GM19468 (cell line): ENCODE measurements around the gene AMDHD2.

Experiments used
- ATAC-seq: cut with Tn5 transposase; IDR thresholded peaks from one replicate; pipeline ENCODE4 v1.9.1; 2021; ENCODE audit warnings: mild to moderate bottlenecking, moderate library complexity, moderate number of reproducible peaks; ENCODE audit not compliant: unreplicated experiment; ENCODE audit errors: extremely low read depth

Gene AMDHD2

DNA sequence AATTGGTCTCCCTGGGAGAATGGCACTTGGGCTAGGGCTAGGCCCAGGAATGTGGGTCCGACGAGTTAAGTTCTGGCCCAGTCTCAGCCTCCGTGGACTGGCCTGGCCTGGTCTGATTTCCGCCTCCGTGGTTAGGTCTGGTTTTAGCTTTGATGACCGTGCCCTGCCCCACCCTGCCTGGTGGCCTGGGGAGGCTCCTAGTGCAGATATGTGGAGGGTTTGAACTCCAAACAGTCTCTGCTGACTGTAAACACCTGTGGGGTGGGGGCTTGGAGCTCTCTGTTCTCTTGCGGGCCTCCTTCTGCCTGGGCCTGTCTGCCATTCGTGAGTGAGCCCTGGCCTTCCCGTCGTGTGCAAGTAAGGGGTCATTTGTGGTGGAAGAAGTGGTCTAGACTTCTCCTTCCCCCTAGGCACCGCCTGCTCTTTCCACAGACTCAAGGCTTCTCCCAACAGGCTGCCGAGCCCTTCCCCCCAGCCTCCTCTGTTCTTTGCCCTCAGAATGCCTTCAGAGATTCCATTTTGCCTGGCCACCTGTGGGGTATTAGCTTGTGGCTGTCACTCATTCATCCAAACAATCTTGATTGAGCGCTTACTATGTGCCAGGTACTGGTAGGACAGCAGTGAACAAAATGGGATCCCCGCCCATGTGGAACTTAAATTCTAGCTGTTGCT is 4.9 kb upstream of the AMDHD2 start:
- no peak for ATAC-seq

DNA sequence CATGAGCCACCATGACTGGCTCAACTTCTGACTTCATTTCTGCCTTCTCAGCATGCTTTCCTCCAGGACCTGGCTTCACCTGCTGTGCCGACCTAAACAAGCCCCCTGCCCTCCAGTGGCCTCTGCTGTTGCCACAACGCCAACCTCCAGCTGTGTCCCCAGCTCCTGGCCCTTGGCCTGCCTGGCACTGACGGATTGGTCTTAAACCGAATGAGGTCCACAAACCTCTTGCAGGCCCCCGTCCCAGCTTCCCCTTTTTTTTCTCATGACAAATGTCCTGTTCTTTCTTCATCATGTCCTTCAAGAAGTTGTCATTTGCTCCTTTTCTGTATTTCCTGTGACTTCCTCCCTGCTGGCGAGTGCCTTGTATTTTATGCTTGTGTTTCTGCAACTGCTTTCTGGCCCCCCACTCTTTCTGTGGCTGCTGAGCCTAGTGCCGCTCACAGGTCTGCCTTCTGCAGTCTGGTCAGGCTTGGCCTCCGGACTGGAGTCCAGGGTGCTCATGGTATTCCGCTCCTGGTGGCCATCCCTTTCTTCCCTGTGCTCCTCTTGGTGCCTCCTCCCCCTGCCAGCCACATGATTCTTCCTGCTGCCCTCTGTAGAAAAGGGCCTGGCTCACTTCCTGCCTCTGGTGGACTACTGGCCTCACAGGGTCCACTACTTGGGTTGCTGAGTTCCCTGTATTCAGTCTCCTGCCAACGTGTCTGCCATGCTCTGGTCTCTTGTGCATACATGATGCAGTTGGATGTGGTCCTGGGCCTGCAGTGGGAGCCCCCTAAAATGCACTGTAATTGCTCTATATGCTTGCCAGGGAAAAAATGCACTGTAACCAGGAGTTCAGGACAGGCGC is 3.6 kb upstream of the AMDHD2 start:
- ATAC-seq: no peak

DNA sequence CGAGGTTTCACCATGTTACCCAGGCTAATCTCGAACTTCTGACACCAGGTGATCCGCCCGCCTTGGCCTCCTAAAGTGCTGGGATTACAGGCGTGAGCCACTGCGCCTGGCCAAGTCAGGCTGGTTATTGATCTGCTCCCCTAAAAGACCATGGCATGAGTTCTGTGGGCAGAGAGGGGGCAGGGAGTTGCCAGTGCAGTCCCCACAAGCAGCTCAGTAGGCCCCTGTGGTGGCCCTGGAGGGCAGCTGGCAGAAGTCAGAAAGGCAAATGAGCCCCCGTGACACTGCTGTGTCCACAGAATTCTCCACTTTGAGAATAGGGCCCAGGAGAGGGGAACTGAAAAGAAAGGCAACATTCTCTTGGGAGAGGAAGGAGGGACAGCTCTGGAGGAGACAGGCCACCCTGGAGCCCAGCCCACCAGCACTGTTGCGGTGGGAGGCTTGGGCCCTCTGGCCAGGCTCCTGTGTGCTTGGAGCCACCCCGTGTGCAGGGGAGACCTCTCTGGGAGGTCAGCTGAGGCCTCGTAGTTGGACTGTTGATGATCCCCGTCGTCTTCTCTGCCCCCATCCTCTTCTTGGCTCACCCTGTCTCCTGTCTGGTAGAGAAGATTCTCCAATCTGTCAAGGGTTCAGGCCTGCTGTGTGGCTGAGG is 2.1 kb upstream of the AMDHD2 start:
- ATAC-seq: no peak

DNA sequence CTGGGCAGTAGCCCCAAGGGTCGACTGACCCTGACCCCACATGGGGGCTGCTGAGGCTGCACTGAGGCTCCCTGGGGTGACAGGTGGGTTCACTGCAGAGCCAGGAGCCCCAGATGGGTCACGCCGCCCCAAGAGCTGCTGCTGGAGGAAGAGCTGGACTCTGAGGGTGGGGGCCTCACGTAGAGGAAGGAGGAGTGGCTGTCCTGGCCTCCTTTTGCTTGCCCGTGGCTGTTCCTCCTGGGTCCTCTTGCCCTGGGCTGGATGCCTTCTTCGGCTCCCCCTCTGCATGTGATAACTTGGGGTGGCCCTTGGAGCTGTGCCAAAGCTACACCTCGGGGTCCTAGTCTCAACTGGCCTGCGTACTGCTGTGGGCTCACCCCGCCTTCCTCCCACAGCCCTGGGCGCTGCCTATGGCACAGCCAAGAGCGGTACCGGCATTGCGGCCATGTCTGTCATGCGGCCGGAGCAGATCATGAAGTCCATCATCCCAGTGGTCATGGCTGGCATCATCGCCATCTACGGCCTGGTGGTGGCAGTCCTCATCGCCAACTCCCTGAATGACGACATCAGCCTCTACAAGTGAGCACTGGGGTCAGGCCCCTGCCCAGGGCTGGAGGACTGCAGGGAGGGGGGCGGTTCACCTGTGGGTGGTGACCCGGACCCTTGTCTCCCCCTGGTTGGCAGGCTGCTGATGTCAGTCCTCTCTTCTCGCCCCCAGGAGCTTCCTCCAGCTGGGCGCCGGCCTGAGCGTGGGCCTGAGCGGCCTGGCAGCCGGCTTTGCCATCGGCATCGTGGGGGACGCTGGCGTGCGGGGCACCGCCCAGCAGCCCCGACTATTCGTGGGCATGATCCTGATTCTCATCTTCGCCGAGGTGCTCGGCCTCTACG is 1.1 kb upstream of the AMDHD2 start:
- no peak for ATAC-seq

GRCh38 chr16:2519711-2520080 is 475 bp upstream of the AMDHD2 start:
- ATAC-seq: no peak

DNA sequence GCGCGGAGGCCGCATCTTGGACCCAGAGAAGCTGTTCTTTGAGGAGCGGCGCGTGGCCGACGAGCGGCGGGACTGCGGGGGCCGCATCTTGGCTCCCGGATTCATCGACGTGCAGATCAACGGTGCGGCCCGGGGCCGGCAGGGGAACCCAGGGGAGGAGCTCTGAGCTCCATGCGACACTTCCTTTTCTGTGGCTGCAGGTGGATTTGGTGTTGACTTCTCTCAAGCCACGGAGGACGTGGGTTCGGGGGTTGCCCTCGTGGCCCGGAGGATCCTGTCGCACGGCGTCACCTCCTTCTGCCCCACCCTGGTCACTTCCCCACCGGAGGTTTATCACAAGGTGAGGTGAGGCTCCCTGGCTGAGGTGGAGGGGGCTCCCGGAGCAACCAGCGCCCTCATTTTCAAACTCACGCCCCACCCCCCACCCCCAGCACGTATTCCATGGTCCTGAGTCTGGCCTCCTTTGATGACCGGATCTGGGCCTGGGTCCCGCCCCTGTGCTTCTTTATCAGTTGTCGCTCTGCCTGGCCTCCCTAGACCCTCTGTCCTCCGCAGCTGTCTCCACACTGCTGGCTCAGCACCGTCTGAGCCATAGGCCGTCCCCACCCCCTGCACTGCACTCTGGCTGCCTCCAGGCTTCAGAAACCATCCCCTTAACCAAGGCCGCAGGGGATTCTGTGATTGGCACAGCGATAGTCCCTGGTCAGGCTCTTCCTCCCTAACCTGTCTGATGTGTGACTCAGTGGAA is 787 bp downstream of the AMDHD2 start:
- peak; percentile 36 for ATAC-seq

DNA sequence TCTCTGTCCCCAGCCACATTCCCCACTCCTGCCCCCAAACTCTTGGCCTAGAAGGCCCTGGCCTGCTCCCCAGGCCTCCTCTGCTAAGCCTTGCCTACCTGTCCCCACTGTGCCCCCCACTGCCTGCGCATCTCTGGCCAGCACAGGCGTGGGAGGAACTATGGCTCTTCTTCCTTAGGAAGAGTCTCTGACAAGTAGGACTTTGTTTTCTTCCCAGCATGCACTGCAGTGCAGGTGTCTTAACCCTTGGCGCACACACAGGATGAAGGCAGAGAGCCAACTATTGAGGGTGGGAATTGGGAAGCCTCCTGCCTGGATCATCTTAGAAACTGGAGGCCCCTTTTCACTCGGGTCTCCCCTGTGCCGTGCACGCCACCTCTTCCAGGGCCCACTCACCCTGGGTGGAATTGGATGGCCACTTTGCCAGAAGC is 3.6 kb downstream of the AMDHD2 start:
- ATAC-seq: no peak

- ATAC-seq: no peak
Observed at GRCh38 chr16:2524339-2524938, 4.3 kb downstream of the AMDHD2 start.

GRCh38 chr16:2526135-2526534 is 6.0 kb downstream of the AMDHD2 start:
- no peak for ATAC-seq

DNA sequence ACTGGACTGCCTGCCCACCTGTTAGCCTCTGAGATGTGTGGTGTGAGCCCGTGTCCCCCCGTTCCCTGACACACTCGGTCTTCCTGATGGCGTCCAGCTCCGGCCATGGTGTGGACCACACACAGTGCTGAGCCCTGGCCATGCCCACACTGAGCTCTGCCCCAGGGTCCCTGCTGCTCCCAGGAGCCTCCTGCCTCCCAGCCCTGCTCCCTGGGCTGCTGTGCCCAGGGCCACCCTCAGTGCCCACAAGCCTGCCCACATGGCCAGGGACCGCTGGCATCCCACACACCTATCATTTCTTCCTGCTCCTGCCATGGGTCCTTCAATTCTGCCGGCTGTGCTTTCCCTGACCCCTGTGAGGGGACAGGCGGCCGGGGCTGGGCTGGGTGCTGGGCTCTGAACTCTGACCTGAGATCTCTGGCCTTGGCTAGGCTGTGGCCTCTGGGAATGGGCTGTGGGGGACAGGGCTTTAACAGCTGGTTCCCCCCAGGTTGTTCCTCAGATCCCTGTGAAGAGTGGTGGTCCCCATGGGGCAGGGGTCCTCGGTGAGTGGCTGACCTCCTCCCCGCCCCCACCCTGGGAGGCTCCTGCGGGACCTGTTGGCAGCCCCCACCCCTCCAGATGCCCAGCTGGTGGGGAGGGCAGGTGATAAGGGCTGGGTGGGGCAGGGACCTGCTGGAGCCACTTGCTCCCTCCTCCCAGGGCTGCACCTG is 7.1 kb downstream of the AMDHD2 start:
- no peak for ATAC-seq

GRCh38 chr16:2527784-2528100 is 7.6 kb downstream of the AMDHD2 start:
- no peak for ATAC-seq

GRCh38 chr16:2528161-2529060 is 8.2 kb downstream of the AMDHD2 start:
- no peak for ATAC-seq

DNA sequence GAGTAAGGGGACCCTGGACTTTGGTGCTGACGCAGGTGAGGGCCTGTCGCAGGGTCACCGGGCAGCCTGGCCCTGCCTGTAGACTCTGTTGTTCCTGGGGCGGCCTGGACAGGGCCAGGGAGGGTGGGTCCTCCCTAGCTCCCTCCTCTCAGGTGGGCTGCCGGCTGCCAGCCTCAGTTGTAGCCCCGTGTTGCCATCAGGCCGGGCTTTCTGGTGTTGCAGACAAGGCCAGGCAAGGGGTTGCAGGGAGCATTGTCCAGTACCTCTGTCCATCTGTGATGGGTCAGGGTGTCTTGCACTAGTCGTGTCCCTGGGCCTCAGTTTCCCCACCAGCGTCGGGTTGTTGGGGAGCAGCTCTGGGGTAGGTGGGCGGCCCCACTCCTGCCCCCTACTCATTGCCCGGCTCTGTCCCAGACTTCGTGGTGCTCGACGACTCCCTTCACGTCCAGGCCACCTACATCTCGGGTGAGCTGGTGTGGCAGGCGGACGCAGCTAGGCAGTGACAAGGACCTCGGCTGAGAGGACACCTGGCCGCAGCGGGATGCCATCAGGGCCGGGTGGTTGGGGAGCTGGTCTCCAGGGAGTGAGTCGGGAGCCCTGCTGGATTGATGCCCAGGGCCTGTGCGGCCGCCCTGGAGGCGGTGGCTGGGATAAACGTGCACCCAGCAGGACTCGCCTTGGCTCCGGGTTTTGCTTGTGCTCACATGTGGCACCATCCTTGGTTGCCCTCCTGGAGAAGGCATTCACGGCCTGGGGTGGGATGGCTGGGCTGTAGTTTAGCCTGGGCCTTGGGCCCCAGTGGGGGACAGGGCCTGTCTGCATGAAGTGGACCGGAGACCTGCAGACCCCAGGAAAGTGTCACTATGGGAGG is 9.1 kb downstream of the AMDHD2 start:
- no peak for ATAC-seq

- no peak for ATAC-seq
Observed at GRCh38 chr16:2529961-2530628, 9.9 kb downstream of the AMDHD2 start.

DNA sequence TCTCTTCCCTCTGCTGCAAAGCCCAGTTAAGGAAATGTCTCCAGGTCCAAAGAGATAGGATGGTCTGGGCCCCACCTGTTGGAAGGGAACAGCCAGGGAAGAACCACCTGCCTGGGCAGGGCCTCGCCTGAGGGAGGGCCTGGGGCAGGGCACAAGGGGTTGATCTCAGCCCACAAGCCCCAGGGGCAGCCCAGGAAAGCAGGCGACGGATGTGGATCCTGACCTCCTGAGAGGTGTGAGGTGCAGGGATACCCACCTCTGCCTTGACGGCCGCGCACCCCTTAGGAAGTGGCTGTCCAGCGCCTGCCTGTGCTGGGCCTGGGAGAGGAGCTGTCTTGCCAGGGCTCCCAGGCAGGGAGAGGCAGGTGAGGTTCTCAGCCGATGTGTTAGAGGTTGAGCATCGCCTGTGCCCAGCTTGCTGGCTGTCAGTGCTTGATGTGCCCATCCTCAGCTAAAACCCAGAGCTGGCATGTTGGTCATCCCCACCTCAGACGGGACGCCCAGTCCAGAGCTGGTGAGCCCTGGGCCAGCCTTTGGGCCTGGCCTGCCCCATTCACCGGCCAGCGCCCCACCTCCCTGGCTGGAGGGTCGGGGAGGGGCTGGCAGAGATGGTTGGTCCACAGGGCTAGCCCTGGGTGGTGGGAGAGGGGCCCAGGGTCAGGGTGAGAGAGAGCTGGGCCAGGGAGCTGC is 10.6 kb downstream of the AMDHD2 start:
- no peak for ATAC-seq

DNA sequence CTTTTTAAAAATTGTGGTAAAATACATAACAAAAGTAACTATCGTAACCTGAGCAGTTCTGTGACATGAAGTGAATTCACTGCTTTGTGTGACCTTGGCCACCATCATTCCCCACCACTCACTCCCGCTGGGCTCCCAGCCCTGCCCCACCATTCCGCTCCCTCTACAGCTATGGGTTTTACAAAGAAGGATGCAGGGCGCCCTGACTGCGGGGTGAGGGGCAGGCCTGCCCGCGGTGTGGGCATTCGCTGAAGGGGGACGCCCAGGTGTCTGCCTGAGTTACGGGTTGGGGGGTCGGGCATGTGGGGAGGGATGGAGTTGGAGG is 11.2 kb downstream of the AMDHD2 start, which contains the start of gene CEMP1:
TSS of gene CEMP1 (minus strand) at position 38 of the 325 bp plus-strand sequence. CDS start 335 bp downstream, outside the sequence.
- no peak for ATAC-seq
